SIG-M5 treated with dmso at 0.1 percent for 504 hours (cell line): Measurements from ENCODE around the gene KITLG.
"Not testable (repeated sequence)": the region's sequence is repeated elsewhere in the genome, so short reads cannot be mapped to it uniquely, and the experiment has no call there.

Source experiments
- DNase-seq: peaks from one replicate; lab custom pipeline; 2025; ENCODE audit not compliant: unreplicated experiment; lab: John Stamatoyannopoulos, UW

The KITLG gene

GRCh38 chr12:88496429-88496828, 83.8 kb downstream of the KITLG start:
- no peak for DNase-seq

DNA sequence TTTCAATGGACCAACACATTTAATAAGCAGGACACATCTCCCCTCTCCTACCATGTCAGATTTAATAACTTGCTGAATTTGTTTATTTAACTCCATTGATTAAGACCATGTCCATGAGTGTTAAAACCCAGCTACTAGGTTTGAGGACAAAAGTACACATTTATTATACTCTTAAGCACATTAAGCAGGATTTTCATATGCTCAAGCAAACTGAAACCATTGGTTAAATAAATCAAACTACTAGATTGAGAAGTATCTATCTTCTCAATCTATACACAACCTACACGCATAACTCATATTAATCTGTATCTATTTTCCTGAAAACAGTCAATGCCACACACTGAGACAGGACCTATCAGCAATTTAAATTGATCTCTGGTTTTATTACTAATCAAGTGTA, 85.2 kb downstream of the KITLG start:
- no peak for DNase-seq

DNA sequence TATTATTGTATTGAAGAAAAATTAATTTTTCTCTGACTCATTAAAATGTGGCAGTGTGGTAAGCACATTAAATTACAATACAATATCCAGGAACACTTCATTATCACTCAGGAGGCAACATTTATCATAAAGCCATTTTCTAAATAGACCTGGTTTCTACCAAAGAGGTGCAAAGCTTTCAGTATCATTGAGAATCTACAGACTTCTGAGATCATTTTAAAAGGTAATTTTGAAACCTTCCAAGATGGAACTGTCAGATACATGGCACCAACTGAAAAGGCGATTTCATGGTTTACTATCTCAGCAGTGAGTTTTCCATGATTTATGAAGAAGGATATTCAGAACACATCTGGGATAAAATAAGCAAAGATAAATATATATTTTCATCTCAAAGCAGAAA, 85.8 kb downstream of the KITLG start:
- DNase-seq = no peak

- no peak for DNase-seq
Measured at GRCh38 chr12:88493636-88494035, 86.6 kb downstream of the KITLG start.

DNA sequence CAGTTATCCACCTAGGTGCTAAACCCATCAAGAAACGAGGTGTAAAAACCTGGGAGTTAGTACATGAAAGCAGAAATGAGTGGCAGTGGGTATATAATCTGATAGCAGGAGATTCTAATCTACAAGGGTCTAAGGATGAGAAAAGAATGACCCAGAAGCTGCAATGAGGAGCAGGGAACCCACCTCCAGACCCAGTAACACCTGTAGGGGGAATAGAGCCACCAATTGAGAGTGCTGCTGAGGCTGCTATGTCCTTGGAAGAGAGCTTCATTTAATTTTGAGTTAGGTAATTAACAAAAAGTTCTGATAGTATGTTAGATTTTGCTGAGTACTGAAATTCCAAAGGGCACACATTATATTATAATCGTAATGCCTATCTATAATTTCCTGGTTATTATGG, 89.8 kb downstream of the KITLG start:
- DNase-seq = no peak

- DNase-seq = no peak
Measured at GRCh38 chr12:88472775-88473174, 107.5 kb downstream of the KITLG start.

DNA sequence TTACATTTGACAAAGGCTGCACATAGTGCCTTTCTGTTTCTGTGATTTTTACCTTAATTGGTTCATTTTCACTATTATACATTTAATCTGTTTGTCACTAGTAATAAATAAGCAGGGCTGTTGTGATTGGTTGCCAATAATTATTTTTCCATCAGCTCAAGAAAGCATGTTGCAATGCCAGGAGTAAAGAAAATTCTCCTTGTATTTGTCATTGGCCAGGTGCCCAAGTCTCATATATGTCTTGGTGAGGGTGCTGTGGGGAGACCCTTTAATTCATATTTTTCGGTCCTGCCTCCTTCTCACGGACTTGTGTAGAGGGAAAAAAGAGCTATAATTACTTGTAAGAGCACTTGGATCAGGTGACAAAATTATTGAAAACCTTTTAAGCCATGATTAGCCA, 108.0 kb downstream of the KITLG start:
- no peak for DNase-seq

GRCh38 chr12:88471331-88472045, 108.8 kb downstream of the KITLG start:
- no peak for DNase-seq

- no peak for DNase-seq
Measured at GRCh38 chr12:88469154-88469553, 111.1 kb downstream of the KITLG start.

DNA sequence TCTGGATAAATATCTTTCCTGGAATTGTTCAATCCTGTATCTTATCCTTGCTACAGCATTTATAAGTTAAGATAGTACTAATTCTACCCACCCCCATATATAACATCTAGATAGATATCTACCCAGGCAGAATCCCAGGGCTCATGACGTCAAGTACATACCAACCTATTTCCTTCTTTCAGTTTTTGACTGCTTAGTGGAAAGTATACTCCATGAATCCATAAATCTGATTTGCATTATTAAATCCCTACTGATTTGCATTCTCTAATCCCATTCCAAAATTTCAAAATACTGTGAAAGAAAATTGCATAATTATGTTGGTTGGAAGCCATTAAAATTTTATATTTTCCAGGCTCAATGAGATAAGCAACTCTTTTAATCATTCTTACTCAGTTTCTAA, 111.7 kb downstream of the KITLG start:
- DNase-seq = no peak

DNA sequence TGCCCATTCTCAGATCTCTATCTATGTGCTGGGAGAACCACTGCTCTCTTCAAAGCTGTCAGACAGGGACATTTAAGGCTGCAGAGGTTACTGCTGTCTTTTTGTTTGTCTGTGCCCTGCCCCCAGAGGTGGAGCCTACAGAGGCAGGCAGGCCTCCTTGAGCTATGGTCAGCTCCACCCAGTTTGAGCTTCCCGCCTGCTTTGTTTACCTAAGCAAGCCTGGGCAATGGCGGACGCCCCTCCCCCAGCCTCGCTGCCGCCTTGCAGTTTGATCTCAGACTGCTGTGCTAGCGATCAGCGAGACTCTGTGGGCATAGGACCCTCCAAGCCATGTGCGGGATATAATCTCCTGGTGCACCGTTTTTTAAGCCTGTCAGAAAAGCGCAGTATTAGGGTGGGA, 113.6 kb downstream of the KITLG start:
- not testable (repeated sequence) for DNase-seq

DNA sequence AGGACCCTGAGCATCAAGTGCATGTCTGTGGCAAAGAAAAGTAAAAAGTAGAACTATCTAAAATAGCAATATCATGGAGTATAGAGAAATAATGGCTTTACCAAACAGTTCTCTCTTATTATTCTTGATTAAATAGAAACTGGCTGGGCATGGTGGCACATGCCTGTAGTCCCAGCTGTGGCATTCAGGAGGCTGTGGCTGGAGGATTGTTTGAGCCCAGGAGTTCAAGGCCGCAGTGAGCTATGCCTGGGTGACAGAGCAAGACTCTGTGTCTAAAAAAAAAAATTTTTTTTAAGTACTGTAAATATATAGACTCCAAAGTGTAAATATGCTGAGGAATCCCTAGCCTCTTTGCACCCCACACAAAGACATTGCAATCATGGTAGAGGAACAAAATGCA, 121.9 kb downstream of the KITLG start:
- no peak for DNase-seq

- no peak for DNase-seq
Measured at GRCh38 chr12:88453323-88453722, 126.9 kb downstream of the KITLG start.

GRCh38 chr12:88451205-88451604, 129.1 kb downstream of the KITLG start:
- DNase-seq = no peak

GRCh38 chr12:88450136-88450535, 130.1 kb downstream of the KITLG start:
- DNase-seq = no peak

DNA sequence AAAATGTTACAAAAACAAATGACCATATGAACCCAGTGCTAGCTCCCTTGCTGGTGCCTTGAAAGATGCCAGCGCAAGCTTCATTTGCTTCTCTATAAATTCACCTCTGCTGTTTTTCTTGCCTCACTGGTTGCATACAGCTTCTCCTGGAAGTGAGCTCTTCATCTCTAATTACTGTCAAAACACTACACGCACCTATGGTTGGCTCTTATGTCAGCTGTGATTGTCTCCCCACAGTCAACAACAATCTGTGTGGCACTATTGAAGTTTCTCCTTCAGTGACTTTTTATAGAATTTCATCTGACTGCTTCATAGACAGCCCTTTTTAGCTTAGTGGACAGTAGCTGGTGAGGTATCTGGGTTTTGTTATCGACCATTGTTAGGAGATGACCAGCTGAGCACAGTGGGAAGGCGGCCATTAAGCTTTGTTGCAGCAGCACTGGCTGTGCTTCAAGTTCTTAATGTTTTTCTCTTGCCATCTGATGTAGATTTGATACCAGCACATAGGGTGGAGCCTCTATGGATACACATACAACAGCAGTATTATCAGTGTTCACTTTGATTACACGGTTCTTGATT, 131.8 kb downstream of the KITLG start:
- no peak for DNase-seq

- no peak for DNase-seq
Measured at GRCh38 chr12:88445705-88446394, 134.4 kb downstream of the KITLG start.

- DNase-seq = no peak
Measured at GRCh38 chr12:88444481-88444880, 135.8 kb downstream of the KITLG start.
